GM12878 (cell line): ENCODE measurements around the gene SMIM9. TPM values are rescaled to one million over a fixed set of nuclear protein-coding genes. Genes with fewer than 3 reads are reported as not detected.

Experiments used
- ASH2L ChIP-seq: fragments of 300-600, 200-600 bp; sonication (generic); IDR thresholded peaks from 2 replicates; pipeline ENCODE4 v1.6.1; 2017; ENCODE audit warnings: low read depth, mild to moderate bottlenecking, borderline replicate concordance
- BCL11A ChIP-seq: IDR thresholded peaks from 2 replicates; pipeline ENCODE4 v1.6.1; 2011; ENCODE audit warnings: low read depth, low read length
- BRCA1 ChIP-seq: IDR thresholded peaks from 2 replicates; pipeline ENCODE4 v1.6.1; 2011; ENCODE audit warnings: low read depth, low read length, improper control_type of control experiment
- FOS ChIP-seq: IDR thresholded peaks from 3 replicates; pipeline ENCODE4 v1.6.1; 2011; ENCODE audit warnings: borderline replicate concordance; ENCODE audit not compliant: insufficient read length; ENCODE audit errors: extremely low read depth
- NFIC ChIP-seq: IDR thresholded peaks from 2 replicates; pipeline ENCODE4 v1.6.1; 2012; ENCODE audit warnings: low read depth, mild to moderate bottlenecking, inconsistent platforms, low read length, moderate library complexity
- polyA plus RNA-seq, 11 experiments: library from polyadenylated mRNA; depleted of rRNA in 4 of 11; unstranded in 6 of 11; stranded (reverse) in 5 of 11; fragments of >200 nt; fragmentation: Nextera tagmentation in 4 of 11; fragmentation: Illumina TruSeq in 1 of 11; extraction: Ambion mirVana in 4 of 11; extraction: Trizol in 1 of 11; gene quantifications; 1 replicate in 1 of 11; 2 replicates in 10 of 11; pipeline versions ENCODE4 v1.2.1 to v1.2.3, GENCODE V29; 2011 to 2016; ENCODE audit warnings: inconsistent platforms in 2 of 11, missing spikeins in 2 of 11, low read depth in 1 of 11
- total RNA-seq, 4 experiments: library from RNA; depleted of rRNA in 3 of 4; stranded (reverse); fragments of >200 nt in 3 of 4; fragmentation: Illumina TruSeq in 1 of 4; extraction: Trizol in 1 of 4; gene quantifications; 2 replicates each; pipeline versions ENCODE4 v1.2.1 to v1.2.3, GENCODE V29; 2013 to 2021
- TF ChIP-seq, protein P1 (sequence below): fragments of 450-650 bp; IDR thresholded peaks from 2 replicates; pipeline ENCODE4 v1.6.1; 2018; ENCODE audit warnings: borderline replicate concordance, mild to moderate bottlenecking; ENCODE audit not compliant: partially characterized antibody
- TF ChIP-seq, protein P2 (sequence below): IDR thresholded peaks from 2 replicates; pipeline ENCODE4 v1.6.1; 2011; ENCODE audit warnings: borderline replicate concordance, low read depth, mild to moderate bottlenecking, moderate library complexity, mixed read lengths, low read length; ENCODE audit not compliant: insufficient read depth; ENCODE audit errors: extremely low read length
- TF ChIP-seq, protein P3 (sequence below): IDR thresholded peaks from 2 replicates; pipeline ENCODE4 v1.6.1; 2012; ENCODE audit warnings: low read depth, low read length, improper control_type of control experiment

The SMIM9 gene
- total and polyA plus RNA-seq, 10 of the 15 experiments (the other 5 are each of a cell fraction or from before 2014, with no cell fraction given), result not detected

DNA sequence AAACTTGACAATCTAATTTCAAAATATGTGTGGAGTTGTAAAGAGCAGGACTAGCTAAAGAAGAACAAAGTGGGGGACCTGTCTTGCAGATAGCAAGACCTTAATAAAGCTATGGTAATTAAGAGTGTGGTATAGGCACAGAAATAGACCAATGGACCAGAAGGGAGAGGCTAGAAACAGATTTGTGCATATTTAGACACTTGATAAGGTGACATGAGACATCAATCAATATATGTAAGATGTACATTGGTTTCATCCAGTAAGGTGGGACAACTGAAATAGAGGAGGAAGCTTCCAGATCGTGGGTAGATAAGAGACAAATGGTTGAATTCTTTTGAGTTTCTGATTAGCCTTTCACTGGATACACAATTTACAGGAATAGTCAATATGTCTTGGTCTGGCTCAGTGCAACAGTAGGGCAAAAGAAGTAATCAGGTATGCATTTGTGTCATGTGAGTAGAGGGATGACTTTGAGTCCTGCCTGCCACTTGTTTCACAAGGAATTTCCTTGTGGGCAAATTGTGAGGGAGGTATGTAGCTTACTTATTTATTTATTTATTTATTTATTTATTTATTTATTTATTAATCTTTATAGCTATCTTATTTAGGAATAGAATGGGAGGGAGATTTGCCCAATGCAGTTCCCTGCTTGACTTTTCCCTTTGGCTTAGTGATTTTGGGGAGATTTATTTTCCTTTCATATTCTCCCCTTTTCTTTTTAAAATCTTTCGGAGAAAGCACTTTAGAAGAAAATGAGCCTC, 21.9 kb downstream of the SMIM9 start (continued):
- TF ChIP-seq ASH2L, result no peak
- no peak for TF ChIP-seq BCL11A
- TF ChIP-seq, protein P1, sequence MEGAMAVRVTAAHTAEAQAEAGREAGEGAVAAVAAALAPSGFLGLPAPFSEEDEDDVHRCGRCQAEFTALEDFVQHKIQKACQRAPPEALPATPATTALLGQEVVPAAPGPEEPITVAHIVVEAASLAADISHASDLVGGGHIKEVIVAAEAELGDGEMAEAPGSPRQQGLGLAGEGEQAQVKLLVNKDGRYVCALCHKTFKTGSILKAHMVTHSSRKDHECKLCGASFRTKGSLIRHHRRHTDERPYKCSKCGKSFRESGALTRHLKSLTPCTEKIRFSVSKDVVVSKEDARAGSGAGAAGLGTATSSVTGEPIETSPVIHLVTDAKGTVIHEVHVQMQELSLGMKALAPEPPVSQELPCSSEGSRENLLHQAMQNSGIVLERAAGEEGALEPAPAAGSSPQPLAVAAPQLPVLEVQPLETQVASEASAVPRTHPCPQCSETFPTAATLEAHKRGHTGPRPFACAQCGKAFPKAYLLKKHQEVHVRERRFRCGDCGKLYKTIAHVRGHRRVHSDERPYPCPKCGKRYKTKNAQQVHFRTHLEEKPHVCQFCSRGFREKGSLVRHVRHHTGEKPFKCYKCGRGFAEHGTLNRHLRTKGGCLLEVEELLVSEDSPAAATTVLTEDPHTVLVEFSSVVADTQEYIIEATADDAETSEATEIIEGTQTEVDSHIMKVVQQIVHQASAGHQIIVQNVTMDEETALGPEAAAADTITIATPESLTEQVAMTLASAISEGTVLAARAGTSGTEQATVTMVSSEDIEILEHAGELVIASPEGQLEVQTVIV, result no peak
- no peak for TF ChIP-seq FOS
- no peak for TF ChIP-seq NFIC
- TF ChIP-seq, protein P2, sequence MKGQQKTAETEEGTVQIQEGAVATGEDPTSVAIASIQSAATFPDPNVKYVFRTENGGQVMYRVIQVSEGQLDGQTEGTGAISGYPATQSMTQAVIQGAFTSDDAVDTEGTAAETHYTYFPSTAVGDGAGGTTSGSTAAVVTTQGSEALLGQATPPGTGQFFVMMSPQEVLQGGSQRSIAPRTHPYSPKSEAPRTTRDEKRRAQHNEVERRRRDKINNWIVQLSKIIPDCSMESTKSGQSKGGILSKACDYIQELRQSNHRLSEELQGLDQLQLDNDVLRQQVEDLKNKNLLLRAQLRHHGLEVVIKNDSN, result no peak
- TF ChIP-seq, protein P3, sequence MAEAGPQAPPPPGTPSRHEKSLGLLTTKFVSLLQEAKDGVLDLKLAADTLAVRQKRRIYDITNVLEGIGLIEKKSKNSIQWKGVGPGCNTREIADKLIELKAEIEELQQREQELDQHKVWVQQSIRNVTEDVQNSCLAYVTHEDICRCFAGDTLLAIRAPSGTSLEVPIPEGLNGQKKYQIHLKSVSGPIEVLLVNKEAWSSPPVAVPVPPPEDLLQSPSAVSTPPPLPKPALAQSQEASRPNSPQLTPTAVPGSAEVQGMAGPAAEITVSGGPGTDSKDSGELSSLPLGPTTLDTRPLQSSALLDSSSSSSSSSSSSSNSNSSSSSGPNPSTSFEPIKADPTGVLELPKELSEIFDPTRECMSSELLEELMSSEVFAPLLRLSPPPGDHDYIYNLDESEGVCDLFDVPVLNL, result no peak
- no peak for TF ChIP-seq BRCA1
